ENCODE data around the gene XYLT2. TPM values are rescaled to one million over a fixed set of nuclear protein-coding genes. Genes with fewer than 3 reads are reported as not detected.

Gene XYLT2
- total RNA-seq, 2 donors from 2014 or later, result 17.1 to 20.6 TPM

GRCh38 chr17:50388728-50389127 is 42.8 kb downstream of the XYLT2 start:
- TF ChIP-seq CTCF (IDR thresholded peaks at IDR 0.05), result no peak
- no peak overlapping the region for H3K4me3 ChIP-seq
- H3K36me3 ChIP-seq, result peaks cover 100% of the 10 kb centered on the region
- no peaks in the 10 kb centered on the region for H3K4me1 ChIP-seq
- no peaks in the 10 kb centered on the region for H3K9me3 ChIP-seq
- DNase-seq (ENCODE audit: low spot score), result no peak
- H3K27ac ChIP-seq, result no peak overlapping the region
- no peaks in the 10 kb centered on the region for H3K27me3 ChIP-seq

- no peak for TF ChIP-seq CTCF (IDR thresholded peaks at IDR 0.05)
- Histone ChIP-seq H3K27me3 (no peaks in the 10 kb centered on the region), H3K9me3 (no peaks in the 10 kb centered on the region), H3K27ac (no peak overlapping the region), H3K4me3 (no peak overlapping the region), H3K4me1 (no peaks in the 10 kb centered on the region), H3K36me3 (peaks cover 100% of the 10 kb centered on the region)
- no peak for DNase-seq (ENCODE audit: low spot score)
These were observed 43.6 kb downstream of the XYLT2 start for GRCh38 chr17:50389534-50389933.

- DNase-seq (ENCODE audit: low spot score), result no peak
- Histone ChIP-seq H3K4me1 (peaks cover 0 to 25% of the 10 kb centered on the region in 2 donors), H3K27ac (no peak overlapping the region), H3K36me3 (peaks cover 73% of the 10 kb centered on the region), H3K27me3 (no peaks in the 10 kb centered on the region), H3K4me3 (no peak overlapping the region), H3K9me3 (no peaks in the 10 kb centered on the region)
- no peak for TF ChIP-seq CTCF (IDR thresholded peaks at IDR 0.05)
These were observed 46.7 kb downstream of the XYLT2 start for GRCh38 chr17:50392621-50393020.

GRCh38 chr17:50393700-50394099 is 47.8 kb downstream of the XYLT2 start:
- Histone ChIP-seq H3K9me3 (no peaks in the 10 kb centered on the region), H3K27me3 (no peaks in the 10 kb centered on the region), H3K27ac (no peak overlapping the region), H3K36me3 (peaks cover 62% of the 10 kb centered on the region), H3K4me1 (peaks cover 0 to 29% of the 10 kb centered on the region in 2 donors), H3K4me3 (no peak overlapping the region)
- DNase-seq (ENCODE audit: low spot score), result no peak
- TF ChIP-seq CTCF (IDR thresholded peaks at IDR 0.05), result no peak

GRCh38 chr17:50394711-50395110 is 48.8 kb downstream of the XYLT2 start:
- Histone ChIP-seq H3K4me3 (no peak overlapping the region), H3K27me3 (no peaks in the 10 kb centered on the region), H3K36me3 (peaks cover 52% of the 10 kb centered on the region), H3K27ac (no peak overlapping the region), H3K9me3 (no peaks in the 10 kb centered on the region), H3K4me1 (peaks cover 0 to 29% of the 10 kb centered on the region in 2 donors)
- DNase-seq (ENCODE audit: low spot score), result no peak
- no peak for TF ChIP-seq CTCF (IDR thresholded peaks at IDR 0.05)
